Memory B cell (primary cell): ENCODE measurements around the gene RAB11FIP4.

Source experiments
- ATAC-seq: fragments of 150-1000 bp; cut with Tn5 transposase; 2 replicates; pipeline ENCODE4 v1.10.0; 2021; ENCODE audit warnings: low read depth, mild to moderate bottlenecking, moderate library complexity
- DNase-seq, 2 donors: peaks; one replicate each; pipeline ENCODE4 v3.0.0; 2022; ENCODE audit warnings: low spot score in 2 of 2
- H3K27ac Mint-ChIP-seq: one replicate; pipeline ENCODE4 v1.8.0; 2022; ENCODE audit warnings: mild to moderate bottlenecking, moderate library complexity, mixed read lengths
- H3K27me3 Mint-ChIP-seq: one replicate; pipeline ENCODE4 v1.8.0; 2022; ENCODE audit warnings: mixed read lengths
- H3K36me3 Mint-ChIP-seq: one replicate; pipeline ENCODE4 v1.8.0; 2022; ENCODE audit warnings: mild to moderate bottlenecking, mixed read lengths
- H3K4me1 Mint-ChIP-seq: one replicate; pipeline ENCODE4 v1.8.0; 2022; ENCODE audit warnings: mixed read lengths
- H3K4me3 Mint-ChIP-seq: one replicate; pipeline ENCODE4 v1.8.0; 2022; ENCODE audit warnings: mild to moderate bottlenecking, moderate library complexity, mixed read lengths
- H3K9me3 Mint-ChIP-seq: one replicate; pipeline ENCODE4 v1.8.0; 2022; ENCODE audit warnings: mixed read lengths

RAB11FIP4 gene

GRCh38 chr17:31564883-31565301, 173.4 kb downstream of the RAB11FIP4 start:
- DNase-seq (no peak), ATAC-seq (no peak)
- H3K4me3 Mint-ChIP-seq: no peak overlapping the region
- H3K36me3 Mint-ChIP-seq: no peaks in the 10 kb centered on the region
- no peaks in the 10 kb centered on the region for H3K27me3 Mint-ChIP-seq
- no peak overlapping the region for H3K27ac Mint-ChIP-seq
- H3K9me3 Mint-ChIP-seq: no peaks in the 10 kb centered on the region
- peaks cover 8% of the 10 kb centered on the region for H3K4me1 Mint-ChIP-seq

- Mint-ChIP-seq H3K36me3 (no peaks in the 10 kb centered on the region), H3K27ac (no peak overlapping the region), H3K9me3 (no peaks in the 10 kb centered on the region), H3K4me3 (no peak overlapping the region), H3K27me3 (no peaks in the 10 kb centered on the region), H3K4me1 (peaks cover 8% of the 10 kb centered on the region)
- no peak for ATAC-seq
- no peak for DNase-seq
These were observed 174.2 kb downstream of the RAB11FIP4 start for GRCh38 chr17:31565652-31566051.

DNA sequence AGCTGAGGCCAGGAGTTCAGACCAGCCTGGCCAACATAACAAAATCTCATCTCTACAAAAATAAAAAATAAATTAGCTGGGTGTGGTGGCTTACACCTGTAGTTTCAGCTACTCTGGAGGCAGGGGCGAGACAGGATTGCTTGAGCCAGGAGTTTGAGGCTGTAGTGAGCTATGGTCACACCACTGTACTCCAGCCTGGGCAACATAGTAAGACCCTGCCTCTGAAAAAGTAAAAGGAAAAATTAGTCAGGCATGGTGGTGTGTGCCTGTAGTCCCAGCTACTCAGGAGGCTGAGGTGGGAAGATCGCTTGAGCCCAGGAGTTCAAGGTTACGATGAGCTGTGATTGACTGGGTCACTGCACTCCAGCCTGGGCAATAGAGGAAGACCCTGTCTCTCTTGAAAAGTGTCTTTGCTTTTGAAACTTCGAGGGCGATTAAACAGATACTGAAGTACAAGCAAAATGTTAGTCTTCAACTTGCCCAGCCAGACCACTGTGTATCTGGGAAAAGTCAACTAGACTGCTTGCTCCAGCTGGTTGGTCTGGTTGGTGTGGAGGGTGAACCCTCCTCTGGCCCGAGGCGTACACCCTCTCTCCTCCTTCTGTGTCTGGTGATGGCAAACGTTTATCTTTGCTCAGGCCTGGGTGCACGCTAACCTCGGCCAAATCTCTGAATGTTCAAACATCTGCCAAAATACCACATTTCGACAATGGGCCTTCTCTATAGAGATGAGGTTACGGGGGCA, 174.9 kb downstream of the RAB11FIP4 start:
- ATAC-seq (no peak), DNase-seq (no peak)
- Mint-ChIP-seq H3K4me1 (peaks cover 8% of the 10 kb centered on the region), H3K4me3 (no peak overlapping the region), H3K9me3 (no peaks in the 10 kb centered on the region), H3K36me3 (no peaks in the 10 kb centered on the region), H3K27ac (no peak overlapping the region), H3K27me3 (no peaks in the 10 kb centered on the region)

DNA sequence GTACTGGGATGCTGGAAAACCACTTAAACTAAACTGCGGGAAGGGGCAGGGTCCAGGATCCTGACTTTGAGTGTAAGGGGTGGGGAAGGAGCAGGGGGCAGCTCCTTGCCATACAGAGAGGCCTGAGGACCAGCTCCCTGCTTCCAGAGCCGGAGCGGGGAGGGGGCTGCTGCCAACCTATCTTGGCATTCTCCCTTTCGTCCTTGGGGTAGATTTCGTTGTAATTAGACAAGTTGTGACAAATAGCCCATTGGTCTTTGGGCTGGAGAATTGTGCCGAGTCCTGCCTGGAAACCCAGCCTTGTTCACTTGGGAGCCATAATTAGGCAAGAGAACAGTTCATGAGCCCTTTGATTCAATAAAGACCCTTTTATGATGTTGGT, 175.5 kb downstream of the RAB11FIP4 start:
- Mint-ChIP-seq H3K27me3 (no peaks in the 10 kb centered on the region), H3K36me3 (no peaks in the 10 kb centered on the region), H3K27ac (no peak overlapping the region), H3K4me3 (no peak overlapping the region), H3K9me3 (no peaks in the 10 kb centered on the region), H3K4me1 (peaks cover 4% of the 10 kb centered on the region)
- ATAC-seq (no peak), DNase-seq (no peak)

DNA sequence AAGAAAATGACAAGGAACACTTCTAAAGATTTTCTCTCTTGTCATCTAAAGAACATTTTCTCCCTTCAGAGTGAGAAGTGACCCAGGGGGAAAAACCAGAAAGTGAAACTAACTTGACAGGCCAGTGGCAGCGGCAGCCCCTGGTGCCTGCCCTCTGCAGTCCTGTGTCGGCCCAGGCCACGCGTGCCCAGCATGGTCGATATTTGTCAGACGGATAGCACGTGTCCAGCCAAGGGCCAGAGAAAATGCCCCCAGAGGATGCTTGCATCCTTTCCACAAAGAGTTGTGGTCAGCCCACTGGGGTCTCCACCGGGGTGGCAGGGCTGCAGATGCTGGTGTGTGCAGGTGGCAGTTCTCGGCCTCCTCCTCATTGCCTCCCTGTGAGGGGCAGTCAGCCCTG, 176.6 kb downstream of the RAB11FIP4 start:
- no peak for ATAC-seq
- Mint-ChIP-seq H3K36me3 (no peaks in the 10 kb centered on the region), H3K27ac (no peak overlapping the region), H3K9me3 (no peaks in the 10 kb centered on the region), H3K27me3 (no peaks in the 10 kb centered on the region), H3K4me3 (no peak overlapping the region), H3K4me1 (peaks cover 4% of the 10 kb centered on the region)
- no peak for DNase-seq

GRCh38 chr17:31568539-31568938, 177.1 kb downstream of the RAB11FIP4 start:
- Mint-ChIP-seq H3K27ac (no peak overlapping the region), H3K4me1 (peaks cover 6% of the 10 kb centered on the region), H3K36me3 (no peaks in the 10 kb centered on the region), H3K27me3 (no peaks in the 10 kb centered on the region), H3K9me3 (no peaks in the 10 kb centered on the region), H3K4me3 (no peak overlapping the region)
- ATAC-seq: no peak
- no peak for DNase-seq

DNA sequence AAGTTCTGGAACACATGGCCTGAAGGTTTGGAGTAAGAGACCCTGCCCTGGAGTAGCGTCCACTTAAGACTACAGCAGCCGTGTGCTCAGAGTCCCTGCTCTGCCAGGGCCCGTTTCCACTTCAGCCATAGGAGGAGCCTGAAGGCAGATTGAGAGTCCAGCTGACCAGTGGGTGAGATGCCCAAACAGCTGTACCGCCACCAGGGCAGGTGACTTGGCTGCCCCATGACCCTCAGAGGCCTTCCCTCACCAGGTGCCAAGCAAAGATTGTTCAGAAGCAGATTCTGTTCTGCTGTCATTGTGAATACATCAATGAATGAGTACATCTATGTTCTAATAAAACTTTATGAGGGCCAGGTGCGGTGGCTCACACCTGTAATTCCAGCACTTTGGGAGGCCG, 178.8 kb downstream of the RAB11FIP4 start:
- no peak overlapping the region for H3K4me3 Mint-ChIP-seq
- no peak for ATAC-seq
- H3K4me1 Mint-ChIP-seq: peaks cover 8% of the 10 kb centered on the region
- H3K9me3 Mint-ChIP-seq: no peaks in the 10 kb centered on the region
- no peak for DNase-seq
- no peaks in the 10 kb centered on the region for H3K36me3 Mint-ChIP-seq
- H3K27me3 Mint-ChIP-seq: no peaks in the 10 kb centered on the region
- no peak overlapping the region for H3K27ac Mint-ChIP-seq

DNA sequence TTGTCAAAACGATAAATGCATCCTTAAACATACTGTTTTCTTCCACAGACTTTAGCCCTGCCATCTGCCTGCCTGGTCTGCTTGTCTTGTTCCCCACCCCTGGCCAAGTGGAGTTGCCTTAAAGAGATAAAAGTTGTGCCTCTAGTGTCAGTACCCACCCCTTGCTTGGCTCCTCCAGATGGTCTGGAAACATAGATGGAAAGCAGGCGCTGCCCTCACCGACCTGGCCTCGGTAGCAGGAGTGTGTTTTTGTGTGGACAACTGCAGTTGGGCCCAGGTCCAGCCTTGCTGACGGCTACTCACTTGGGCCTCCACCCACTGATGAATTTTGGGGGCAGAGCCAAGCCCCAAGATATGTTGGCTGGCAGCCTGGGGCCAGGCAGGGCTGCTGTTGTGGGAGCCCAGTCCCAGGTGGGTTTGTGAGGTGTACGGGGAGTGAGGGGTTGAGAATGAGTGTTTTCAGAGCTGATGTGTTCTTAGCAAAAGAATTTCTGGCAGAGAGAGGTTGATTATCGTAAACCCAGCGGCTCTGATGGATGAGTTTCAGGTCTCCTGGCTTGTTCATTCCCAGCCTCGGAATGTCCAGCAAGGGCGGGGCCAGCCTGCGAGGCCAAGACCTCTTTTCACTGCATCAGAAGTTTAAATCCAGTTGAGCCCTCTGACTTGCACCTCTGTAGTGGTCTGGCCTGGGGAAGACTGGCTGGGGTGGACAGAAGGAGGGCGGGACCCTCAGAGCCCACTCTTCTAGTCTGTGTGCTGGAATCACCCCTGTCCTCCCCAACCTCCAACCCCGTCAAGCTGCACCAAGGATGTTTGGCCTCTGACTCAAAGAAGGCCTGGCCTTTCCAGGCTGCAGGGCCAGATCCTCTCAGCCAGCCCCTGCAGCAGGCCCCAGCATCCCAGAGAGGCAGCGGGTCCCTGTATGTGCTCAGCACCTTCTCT, 179.7 kb downstream of the RAB11FIP4 start:
- DNase-seq: no peak
- Mint-ChIP-seq H3K27me3 (no peaks in the 10 kb centered on the region), H3K4me1 (peaks cover 8% of the 10 kb centered on the region), H3K9me3 (no peaks in the 10 kb centered on the region), H3K4me3 (no peak overlapping the region), H3K36me3 (no peaks in the 10 kb centered on the region), H3K27ac (no peak overlapping the region)
- no peak for ATAC-seq

- no peaks in the 10 kb centered on the region for H3K27me3 Mint-ChIP-seq
- ATAC-seq (no peak), DNase-seq (no peak)
- no peaks in the 10 kb centered on the region for H3K9me3 Mint-ChIP-seq
- H3K36me3 Mint-ChIP-seq: no peaks in the 10 kb centered on the region
- H3K27ac Mint-ChIP-seq: no peak overlapping the region
- no peak overlapping the region for H3K4me3 Mint-ChIP-seq
- H3K4me1 Mint-ChIP-seq: peaks cover 8% of the 10 kb centered on the region
These were observed 180.9 kb downstream of the RAB11FIP4 start for GRCh38 chr17:31572341-31572740.

DNA sequence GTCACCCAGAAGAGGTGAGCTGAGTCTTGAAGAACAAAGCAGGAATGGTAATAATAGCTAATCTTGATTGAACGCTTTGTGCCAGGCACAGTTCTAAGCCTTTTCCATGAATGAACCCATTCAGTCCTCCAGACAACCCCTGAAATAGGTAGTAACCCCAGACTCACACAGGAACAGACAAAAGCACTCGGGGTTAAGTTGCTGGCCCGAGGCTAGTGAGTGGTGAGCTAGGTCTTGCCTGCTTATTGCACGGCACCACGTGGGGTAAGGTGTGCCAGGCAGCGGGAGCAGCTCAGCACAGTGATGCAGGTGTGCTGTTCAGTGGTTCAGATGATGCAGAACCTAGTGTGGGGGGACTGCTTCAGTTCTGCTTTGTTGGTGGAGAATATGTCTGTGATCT, 181.6 kb downstream of the RAB11FIP4 start:
- Mint-ChIP-seq H3K36me3 (no peaks in the 10 kb centered on the region), H3K4me1 (peaks cover 4% of the 10 kb centered on the region), H3K9me3 (no peaks in the 10 kb centered on the region), H3K27ac (no peak overlapping the region), H3K4me3 (no peak overlapping the region), H3K27me3 (no peaks in the 10 kb centered on the region)
- DNase-seq (no peak), ATAC-seq (no peak)

DNA sequence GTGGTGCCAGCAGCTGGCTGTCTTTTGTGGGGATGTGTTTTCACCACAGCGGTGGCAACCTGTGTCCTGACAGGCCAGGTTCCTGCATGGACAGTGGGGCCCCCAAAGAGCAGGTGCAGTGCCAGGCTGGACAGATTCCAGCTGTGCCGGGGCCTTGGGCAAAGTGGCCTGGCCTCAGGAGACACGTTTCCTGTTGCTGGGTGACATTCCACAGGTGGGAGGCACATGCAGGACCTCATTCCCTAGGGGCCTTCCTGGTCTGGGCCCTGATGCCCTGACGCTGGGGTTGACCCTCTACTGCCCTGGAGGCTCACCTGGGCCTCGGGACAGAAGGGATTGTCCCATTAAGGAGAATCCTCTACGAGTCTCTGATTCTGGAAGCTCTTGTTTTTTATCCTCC, 182.4 kb downstream of the RAB11FIP4 start:
- Mint-ChIP-seq H3K36me3 (no peaks in the 10 kb centered on the region), H3K4me3 (no peak overlapping the region), H3K4me1 (peaks cover 4% of the 10 kb centered on the region), H3K9me3 (no peaks in the 10 kb centered on the region), H3K27me3 (no peaks in the 10 kb centered on the region), H3K27ac (no peak overlapping the region)
- ATAC-seq (no peak), DNase-seq (no peak)

GRCh38 chr17:31574458-31574857, 183.0 kb downstream of the RAB11FIP4 start:
- Mint-ChIP-seq H3K9me3 (no peaks in the 10 kb centered on the region), H3K4me3 (no peak overlapping the region), H3K27me3 (no peaks in the 10 kb centered on the region), H3K27ac (no peak overlapping the region), H3K4me1 (peaks cover 4% of the 10 kb centered on the region), H3K36me3 (no peaks in the 10 kb centered on the region)
- ATAC-seq (no peak), DNase-seq (no peak)

DNA sequence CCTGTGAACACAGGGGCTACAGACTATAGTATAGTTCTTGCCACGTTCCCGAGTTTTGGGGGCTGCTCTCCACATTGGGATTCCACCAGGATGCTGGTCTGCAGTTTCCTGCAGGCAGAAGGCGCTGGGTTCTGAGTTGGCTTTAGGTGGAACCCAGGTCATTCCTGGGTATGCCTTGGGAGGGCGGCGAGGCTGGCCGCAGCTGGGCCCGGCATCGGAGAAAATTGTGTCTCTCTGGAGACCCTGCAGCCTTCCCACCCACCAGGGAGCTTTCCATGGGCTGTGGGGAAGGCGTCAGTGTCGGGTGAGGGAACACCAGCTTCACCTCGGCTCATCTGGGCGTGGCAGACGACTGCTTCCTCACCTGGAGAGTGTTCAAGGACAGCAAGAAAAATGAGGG, 183.6 kb downstream of the RAB11FIP4 start:
- Mint-ChIP-seq H3K4me1 (peaks cover 4% of the 10 kb centered on the region), H3K9me3 (no peaks in the 10 kb centered on the region), H3K4me3 (no peak overlapping the region), H3K27ac (no peak overlapping the region), H3K36me3 (no peaks in the 10 kb centered on the region), H3K27me3 (no peaks in the 10 kb centered on the region)
- ATAC-seq: no peak
- no peak for DNase-seq

DNA sequence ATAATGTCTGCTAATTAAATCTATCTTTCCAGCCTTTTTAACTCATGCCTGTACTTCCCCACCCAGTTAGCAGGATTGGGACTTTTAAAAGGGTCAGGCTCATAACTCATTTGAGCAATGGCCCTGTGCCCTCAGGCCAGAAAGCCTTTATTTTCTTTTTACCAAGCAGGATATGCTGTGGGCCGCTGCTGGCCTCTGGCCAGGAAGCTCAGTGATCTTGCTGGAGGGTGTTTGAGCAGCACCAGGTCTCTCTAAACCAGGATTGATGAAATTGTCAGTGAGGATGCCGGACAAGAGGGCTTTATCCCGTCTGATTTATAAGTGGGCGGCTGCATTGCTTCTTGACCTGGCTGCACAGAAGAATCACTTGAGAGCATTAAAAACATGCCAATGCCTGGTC, 187.8 kb downstream of the RAB11FIP4 start:
- no peaks in the 10 kb centered on the region for H3K9me3 Mint-ChIP-seq

More for the DNA sequence above, 187.8 kb downstream of the RAB11FIP4 start:
- H3K27ac Mint-ChIP-seq: no peak overlapping the region
- H3K36me3 Mint-ChIP-seq: no peaks in the 10 kb centered on the region
- no peaks in the 10 kb centered on the region for H3K27me3 Mint-ChIP-seq
- ATAC-seq: no peak
- H3K4me1 Mint-ChIP-seq: peaks cover 14% of the 10 kb centered on the region
- no peak for DNase-seq
- H3K4me3 Mint-ChIP-seq: no peak overlapping the region
